CD4-positive, alpha-beta T cell treated with Interleukin-21 for 1 hour (primary cell): Measurements from ENCODE around the gene SET.
A peak's percentile ranks its signal among the peaks of the same experiment; 100 is the strongest.

ENCODE experiments used
- DNase-seq: peaks from one replicate; pipeline ENCODE4 v3.0.0-alpha.2; 2020

The SET gene

GRCh38 chr9:128732576-128732975, 43.6 kb downstream of the SET start:
- no peak for DNase-seq

GRCh38 chr9:128733256-128733655, 44.2 kb downstream of the SET start:
- peak; percentile 10 for DNase-seq

GRCh38 chr9:128735373-128735772, 46.4 kb downstream of the SET start:
- no peak for DNase-seq

- DNase-seq, result no peak
Observed at GRCh38 chr9:128742401-128742800, 53.4 kb downstream of the SET start.

- DNase-seq, result no peak
Observed at GRCh38 chr9:128743421-128743820, 54.4 kb downstream of the SET start.
